ENCODE measurements around the gene ACTR1A.

GRCh38 chr10:102504976-102505300, 2.4 kb upstream of the ACTR1A start:
- TF ChIP-seq CTCF (IDR thresholded peaks at IDR 0.05) (no peak), POLR2A (IDR thresholded peaks at IDR 0.05) (no peak)
